ENCODE measurements around the gene ARAP2. TPM values are rescaled to one million over a fixed set of nuclear protein-coding genes. Genes with fewer than 3 reads are reported as not detected.

ARAP2 gene
- total RNA-seq, 2 experiments from 2014 or later = 34.7 to 35.5 TPM

DNA sequence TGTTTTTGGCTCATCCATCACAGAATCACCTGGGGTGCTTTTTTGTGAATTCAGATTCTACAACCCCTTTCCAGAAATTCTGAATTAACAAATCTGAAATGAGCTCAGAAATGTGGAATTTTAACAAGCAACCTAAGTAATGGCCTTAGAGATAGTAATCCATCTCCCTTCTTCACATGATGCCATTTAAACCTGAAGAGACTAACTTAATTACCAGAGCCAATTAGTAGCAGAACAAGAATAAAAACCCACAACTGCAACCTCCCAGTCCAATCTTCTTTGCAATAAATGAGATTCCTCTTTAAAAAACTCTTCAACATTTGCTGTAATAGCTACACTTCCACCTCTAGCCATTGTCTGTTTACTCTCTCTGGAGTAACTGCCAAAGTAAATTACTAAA lies 69.7 kb downstream of the ARAP2 start:
- POLR2A ChIA-PET = no interaction called here
- Mint-ChIP-seq H3K27me3 (ENCODE audit: low read depth) (no peaks in the 10 kb centered on the region), H3K4me1 (ENCODE audit: low read depth) (peaks cover 12% of the 10 kb centered on the region), H3K27ac (no peak overlapping the region), H3K36me3 (ENCODE audit: low read depth) (peaks cover 24% of the 10 kb centered on the region), H3K4me3 (no peak overlapping the region), H3K9me3 (ENCODE audit: insufficient read depth) (no peaks in the 10 kb centered on the region)
- CTCF ChIA-PET = interaction anchor here (1.6 kb wide), 1 partner anchor 175 kb away, joined by 3 read pairs; no protein-coding TSS in a partner anchor
- no peak for ATAC-seq
- DNase-seq = no peak

- ATAC-seq (no peak), DNase-seq (no peak)
- Mint-ChIP-seq H3K36me3 (ENCODE audit: low read depth) (peaks cover 27% of the 10 kb centered on the region), H3K9me3 (ENCODE audit: insufficient read depth) (no peaks in the 10 kb centered on the region), H3K27me3 (ENCODE audit: low read depth) (no peaks in the 10 kb centered on the region), H3K4me1 (ENCODE audit: low read depth) (peaks cover 15% of the 10 kb centered on the region), H3K4me3 (no peak overlapping the region), H3K27ac (no peak overlapping the region)
- CTCF ChIA-PET = interaction anchor here (0.7 to 1.6 kb wide), 2 partner anchors 176 to 226 kb away, joined by 3 read pairs; no protein-coding TSS in a partner anchor
- POLR2A ChIA-PET = no interaction called here
Observed at GRCh38 chr4:36173905-36174304, 70.4 kb downstream of the ARAP2 start.

DNA sequence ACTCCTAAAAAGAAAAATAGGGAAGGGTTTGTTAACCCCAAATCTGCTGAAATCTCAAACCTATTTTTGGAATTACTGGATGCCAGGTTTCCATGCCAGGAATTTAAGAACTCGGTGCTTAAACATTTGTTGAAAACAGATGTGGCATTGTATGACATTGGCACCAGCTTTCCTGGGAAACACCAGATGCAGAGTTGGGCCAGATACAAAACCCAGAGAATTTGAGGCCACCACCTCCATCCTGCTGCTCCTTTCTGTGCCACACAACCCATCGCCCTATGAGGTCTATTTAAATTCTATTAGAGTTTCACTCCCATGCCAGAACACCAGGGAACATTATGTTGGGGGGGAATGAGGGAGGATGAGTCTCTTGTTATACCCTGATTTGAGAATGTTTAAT lies 71.7 kb downstream of the ARAP2 start:
- ATAC-seq (no peak), DNase-seq (no peak)
- Mint-ChIP-seq H3K9me3 (ENCODE audit: insufficient read depth) (no peaks in the 10 kb centered on the region), H3K36me3 (ENCODE audit: low read depth) (peaks cover 22% of the 10 kb centered on the region), H3K27ac (no peak overlapping the region), H3K27me3 (ENCODE audit: low read depth) (no peaks in the 10 kb centered on the region), H3K4me1 (ENCODE audit: low read depth) (peaks cover 20% of the 10 kb centered on the region), H3K4me3 (no peak overlapping the region)
- ChIA-PET POLR2A (no interaction called here), CTCF (no interaction called here)

- ChIA-PET CTCF (interaction anchor here (1.8 kb wide), 1 partner anchor 18 kb away, joined by 5 read pairs; no protein-coding TSS in a partner anchor), POLR2A (no interaction called here)
- no peaks in the 10 kb centered on the region for H3K27me3 Mint-ChIP-seq (ENCODE audit: low read depth)
- no peak overlapping the region for H3K4me3 Mint-ChIP-seq
- ATAC-seq = no peak
- H3K4me1 Mint-ChIP-seq (ENCODE audit: low read depth) = peaks cover 20% of the 10 kb centered on the region
- no peaks in the 10 kb centered on the region for H3K9me3 Mint-ChIP-seq (ENCODE audit: insufficient read depth)
- H3K27ac Mint-ChIP-seq = no peak overlapping the region
- no peak for DNase-seq
- H3K36me3 Mint-ChIP-seq (ENCODE audit: low read depth) = peaks cover 29% of the 10 kb centered on the region
Observed at GRCh38 chr4:36168127-36168878, 76.0 kb downstream of the ARAP2 start.

- peaks cover 40% of the 10 kb centered on the region for H3K36me3 Mint-ChIP-seq (ENCODE audit: low read depth)
Observed at GRCh38 chr4:36165631-36166005, 78.7 kb downstream of the ARAP2 start.

GRCh38 chr4:36164900-36165630 lies 79.2 kb downstream of the ARAP2 start:
- ChIA-PET POLR2A (no interaction called here), CTCF (interaction anchor here (2.4 kb wide), 1 partner anchor 235 kb away, joined by 5 read pairs; no protein-coding TSS in a partner anchor)
- Mint-ChIP-seq H3K27me3 (ENCODE audit: low read depth) (no peaks in the 10 kb centered on the region), H3K9me3 (ENCODE audit: insufficient read depth) (no peaks in the 10 kb centered on the region), H3K27ac (no peak overlapping the region), H3K4me1 (ENCODE audit: low read depth) (peaks cover 26% of the 10 kb centered on the region), H3K36me3 (ENCODE audit: low read depth) (peaks cover 39% of the 10 kb centered on the region), H3K4me3 (no peak overlapping the region)
- no peak for ATAC-seq
- no peak for DNase-seq

More at GRCh38 chr4:36165631-36166005, 78.7 kb downstream of the ARAP2 start:
- H3K27ac Mint-ChIP-seq = no peak overlapping the region
- ChIA-PET POLR2A (no interaction called here), CTCF (interaction anchor here (2.4 kb wide), 1 partner anchor 234 kb away, joined by 5 read pairs; no protein-coding TSS in a partner anchor)
- peaks cover 29% of the 10 kb centered on the region for H3K4me1 Mint-ChIP-seq (ENCODE audit: low read depth)
- no peak overlapping the region for H3K4me3 Mint-ChIP-seq
- no peaks in the 10 kb centered on the region for H3K27me3 Mint-ChIP-seq (ENCODE audit: low read depth)
- ATAC-seq (no peak), DNase-seq (no peak)
- H3K9me3 Mint-ChIP-seq (ENCODE audit: insufficient read depth) = no peaks in the 10 kb centered on the region

GRCh38 chr4:36163198-36163597 lies 81.1 kb downstream of the ARAP2 start:
- H3K4me3 Mint-ChIP-seq = no peak overlapping the region
- H3K27me3 Mint-ChIP-seq (ENCODE audit: low read depth) = no peaks in the 10 kb centered on the region
- POLR2A ChIA-PET = no interaction called here
- CTCF ChIA-PET = interaction anchor here (1.2 kb wide), 1 partner anchor 80 kb away, joined by 4 read pairs; no protein-coding TSS in a partner anchor
- H3K27ac Mint-ChIP-seq = no peak overlapping the region
- ATAC-seq (no peak), DNase-seq (no peak)
- H3K4me1 Mint-ChIP-seq (ENCODE audit: low read depth) = peaks cover 17% of the 10 kb centered on the region
- peaks cover 48% of the 10 kb centered on the region for H3K36me3 Mint-ChIP-seq (ENCODE audit: low read depth)
- no peaks in the 10 kb centered on the region for H3K9me3 Mint-ChIP-seq (ENCODE audit: insufficient read depth)

DNA sequence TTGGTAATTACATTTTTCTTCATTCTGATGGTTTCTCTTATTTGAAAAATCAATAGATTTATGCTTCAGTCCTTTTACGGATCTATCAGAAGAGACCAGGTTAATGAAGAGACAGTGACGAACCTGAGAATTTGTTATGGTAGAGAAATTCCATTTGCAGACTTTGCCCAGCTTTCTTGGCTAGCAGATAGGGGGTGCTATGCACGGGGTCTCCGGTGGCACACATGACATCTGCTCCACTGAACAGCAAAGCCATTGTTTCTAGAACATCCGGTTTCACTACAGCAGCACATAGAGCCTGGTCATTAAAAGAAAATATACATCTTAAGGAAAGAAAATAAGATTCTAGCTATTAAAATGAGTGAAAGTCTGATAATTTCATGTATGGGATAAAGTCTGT lies 85.1 kb downstream of the ARAP2 start:
- H3K36me3 Mint-ChIP-seq (ENCODE audit: low read depth) = peaks cover 52% of the 10 kb centered on the region
- CTCF ChIA-PET = interaction anchor here (0.8 to 2.3 kb wide), 4 partner anchors 8 to 30 kb away, joined by 3 to 6 read pairs (median 4); no protein-coding TSS in a partner anchor

GRCh38 chr4:36152735-36153134 lies 91.6 kb downstream of the ARAP2 start:
- ChIA-PET CTCF (interaction anchor here (1.6 kb wide), 1 partner anchor 247 kb away, joined by 4 read pairs; no protein-coding TSS in a partner anchor), POLR2A (no interaction called here)
- no peaks in the 10 kb centered on the region for H3K4me1 Mint-ChIP-seq (ENCODE audit: low read depth)
- no peak overlapping the region for H3K4me3 Mint-ChIP-seq
- H3K27ac Mint-ChIP-seq = no peak overlapping the region
- no peak for DNase-seq
- H3K36me3 Mint-ChIP-seq (ENCODE audit: low read depth) = peaks cover 26% of the 10 kb centered on the region
- ATAC-seq = no peak
- H3K9me3 Mint-ChIP-seq (ENCODE audit: insufficient read depth) = no peaks in the 10 kb centered on the region
- no peaks in the 10 kb centered on the region for H3K27me3 Mint-ChIP-seq (ENCODE audit: low read depth)

More for the DNA sequence above, 85.1 kb downstream of the ARAP2 start:
- no peak for DNase-seq
- H3K4me3 Mint-ChIP-seq = no peak overlapping the region
- H3K27ac Mint-ChIP-seq = no peak overlapping the region
- no peak for ATAC-seq
- H3K27me3 Mint-ChIP-seq (ENCODE audit: low read depth) = no peaks in the 10 kb centered on the region
- peaks cover 15% of the 10 kb centered on the region for H3K4me1 Mint-ChIP-seq (ENCODE audit: low read depth)
- POLR2A ChIA-PET = no interaction called here
- no peaks in the 10 kb centered on the region for H3K9me3 Mint-ChIP-seq (ENCODE audit: insufficient read depth)

DNA sequence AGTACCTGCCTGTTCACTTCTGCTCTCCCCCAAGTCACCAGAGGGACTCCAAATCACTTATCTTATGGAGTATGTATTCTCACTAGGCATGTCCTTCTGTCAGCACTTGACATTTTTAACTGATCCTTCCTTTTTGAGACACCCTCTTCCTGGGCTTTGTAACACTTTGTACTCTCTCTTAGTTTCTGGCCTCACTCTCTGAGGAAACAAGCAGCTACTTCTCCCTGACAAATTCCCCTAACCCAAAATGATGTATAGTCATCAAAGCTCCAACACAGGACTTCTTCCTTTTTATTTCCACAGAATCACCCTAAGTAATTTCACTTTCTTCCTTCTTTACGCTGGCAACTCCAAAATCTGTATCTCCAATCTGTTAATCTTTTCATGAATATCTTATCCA lies 101.8 kb downstream of the ARAP2 start:
- Mint-ChIP-seq H3K36me3 (ENCODE audit: low read depth) (peaks cover 21% of the 10 kb centered on the region), H3K27me3 (ENCODE audit: low read depth) (no peaks in the 10 kb centered on the region), H3K4me1 (ENCODE audit: low read depth) (no peaks in the 10 kb centered on the region), H3K9me3 (ENCODE audit: insufficient read depth) (no peaks in the 10 kb centered on the region), H3K27ac (no peak overlapping the region), H3K4me3 (no peak overlapping the region)
- CTCF ChIA-PET = interaction anchor here (1.6 kb wide), 1 partner anchor 12 kb away, joined by 6 read pairs; no protein-coding TSS in a partner anchor
- DNase-seq (no peak), ATAC-seq (no peak)
- POLR2A ChIA-PET = no interaction called here

- H3K4me3 Mint-ChIP-seq = no peak overlapping the region
- no peaks in the 10 kb centered on the region for H3K4me1 Mint-ChIP-seq (ENCODE audit: low read depth)
- H3K27me3 Mint-ChIP-seq (ENCODE audit: low read depth) = no peaks in the 10 kb centered on the region
- H3K27ac Mint-ChIP-seq = no peak overlapping the region
- DNase-seq = no peak
- ChIA-PET POLR2A (no interaction called here), CTCF (interaction anchor here (0.8 to 1.6 kb wide), 3 partner anchors 10 to 18 kb away, joined by 3 to 6 read pairs (median 3); no protein-coding TSS in a partner anchor)
- H3K9me3 Mint-ChIP-seq (ENCODE audit: insufficient read depth) = no peaks in the 10 kb centered on the region
- ATAC-seq = no peak
- peaks cover 13% of the 10 kb centered on the region for H3K36me3 Mint-ChIP-seq (ENCODE audit: low read depth)
Observed at GRCh38 chr4:36141186-36141585, 103.1 kb downstream of the ARAP2 start.

- H3K4me3 Mint-ChIP-seq = no peak overlapping the region
- H3K9me3 Mint-ChIP-seq (ENCODE audit: insufficient read depth) = no peaks in the 10 kb centered on the region
- ChIA-PET POLR2A (no interaction called here), CTCF (interaction anchor here (0.8 kb wide), 1 partner anchor 11 kb away, joined by 3 read pairs; no protein-coding TSS in a partner anchor)
- no peak overlapping the region for H3K27ac Mint-ChIP-seq
- DNase-seq (no peak), ATAC-seq (no peak)
- H3K4me1 Mint-ChIP-seq (ENCODE audit: low read depth) = no peaks in the 10 kb centered on the region
- peaks cover 6% of the 10 kb centered on the region for H3K36me3 Mint-ChIP-seq (ENCODE audit: low read depth)
- no peaks in the 10 kb centered on the region for H3K27me3 Mint-ChIP-seq (ENCODE audit: low read depth)
Observed at GRCh38 chr4:36140421-36140820, 103.9 kb downstream of the ARAP2 start.

Measured in activated CD8-positive, alpha-beta T cell treated with anti-CD3 and anti-CD28 coated beads, Interleukin-2, amount 10 ng/mL, durations not matched to agents 7 days and 5 days (primary cell).